ENCODE results near the gene CBX6. TPM values are rescaled to one million over a fixed set of nuclear protein-coding genes. Genes with fewer than 3 reads are reported as not detected.

CBX6 gene
- total RNA-seq, 1 experiment from 2014 or later: 31.4 TPM

GRCh38 chr22:38833061-38833460 is 39.0 kb downstream of the CBX6 start:
- H3K36me3 Mint-ChIP-seq (ENCODE audit: insufficient read depth in 1 of 3, low read depth in 3 of 3): no peaks in the 10 kb centered on the region
- H3K4me2 ChIP-seq (ENCODE audit: insufficient read depth, insufficient read length, low read length): no peak overlapping the region
- no peak for TF ChIP-seq CTCF (conservative IDR thresholded peaks at IDR 0.05)
- no peak overlapping the region for H3K27ac Mint-ChIP-seq
- no peak overlapping the region for H2AFZ ChIP-seq (ENCODE audit: low read length)
- H3K9ac ChIP-seq (ENCODE audit: extremely low read depth, insufficient read length, low read length): no peak overlapping the region
- H3K79me1 ChIP-seq (ENCODE audit: insufficient read depth, low read depth, low read length, poor library complexity, severe bottlenecking): no peaks in the 10 kb centered on the region
- no peak overlapping the region for H3K4ac ChIP-seq (ENCODE audit: low read depth, low read length)
- H3K4me1 Mint-ChIP-seq: peaks cover 44 to 45% of the 10 kb centered on the region in 2 experiments
- H3T11ph ChIP-seq (ENCODE audit: low read length): no peak overlapping the region
- H4K91ac ChIP-seq (ENCODE audit: insufficient read length, low read depth, low read length): no peak overlapping the region
- H3K18ac ChIP-seq (ENCODE audit: insufficient read length, low read depth, low read length): no peak overlapping the region
- H4K8ac ChIP-seq (replicated peaks; ENCODE audit: insufficient read length, low read depth, low read length): no peak overlapping the region
- H3K14ac ChIP-seq (ENCODE audit: insufficient read depth, low read length): no peak overlapping the region
- no peaks in the 10 kb centered on the region for H3K27me3 ChIP-seq (ENCODE audit: insufficient read depth, low read length)
- H4K5ac ChIP-seq (ENCODE audit: insufficient read length, low read depth, low read length): no peak overlapping the region
- H3K9me3 ChIP-seq (ENCODE audit: control insufficient read depth, low read depth, low read length): no peaks in the 10 kb centered on the region
- no peak overlapping the region for H2BK12ac ChIP-seq (ENCODE audit: insufficient read length, low read depth, low read length)
- no peak overlapping the region for H3K23ac ChIP-seq (ENCODE audit: insufficient read length, low read depth, low read length)
- DNase-seq: no peak
- H3K4me3 Mint-ChIP-seq: no peak overlapping the region
- H3K27ac ChIP-seq (ENCODE audit: insufficient read length, low read depth, low read length): no peak overlapping the region
- no peak overlapping the region for H2BK20ac ChIP-seq (ENCODE audit: low read depth, low read length, poor library complexity, severe bottlenecking)
- no peak overlapping the region for H2BK120ac ChIP-seq (ENCODE audit: low read depth, low read length, poor library complexity, severe bottlenecking)
- no CpG with 5 or more reads among the region's 3 CpGs for WGBS (ENCODE audit: extremely low coverage, insufficient read length, low lambda C conversion rate)
- no peaks in the 10 kb centered on the region for H3K23me2 ChIP-seq (ENCODE audit: insufficient read length, low read depth, low read length, poor library complexity, severe bottlenecking)
- peaks cover 2% of the 10 kb centered on the region; the same call in 1 of the 2 replicates for H3K79me2 ChIP-seq (ENCODE audit: insufficient read depth, low read length)
- H2AK5ac ChIP-seq (ENCODE audit: insufficient read length, low read length): no peak overlapping the region
- no peaks in the 10 kb centered on the region for H3K9me3 Mint-ChIP-seq
- no peak overlapping the region for H3K56ac ChIP-seq (ENCODE audit: insufficient read length, low read depth, low read length)
- no peak overlapping the region for H2BK5ac ChIP-seq (ENCODE audit: insufficient read length, low read length)
- no peaks in the 10 kb centered on the region for H4K20me1 ChIP-seq (ENCODE audit: control insufficient read depth, insufficient read depth, insufficient read length)
- H2BK15ac ChIP-seq (ENCODE audit: low read depth, low read length): no peak overlapping the region
- peaks cover 10% of the 10 kb centered on the region; the same call in 1 of the 2 replicates for H3K4me1 ChIP-seq (ENCODE audit: insufficient read depth, low read length)
- H3K27me3 Mint-ChIP-seq (ENCODE audit: low read depth): peaks cover 11% of the 10 kb centered on the region
